Suprapubic skin (tissue), 3 donors: ENCODE data around the gene OSBP2.

Experiments used
- CTCF ChIP-seq, 2 donors: fragments of 200-600 bp in 1 of 2; fragments of 450-650 bp in 1 of 2; sonication (generic) in 1 of 2; IDR thresholded peaks; one replicate each; pipeline ENCODE4 v1.5.1; 2016 to 2019; ENCODE audit warnings: antibody characterized with exemption in 2 of 2, mild to moderate bottlenecking in 1 of 2, moderate library complexity in 1 of 2
- EP300 ChIP-seq: sonication (generic); formaldehyde crosslinking; IDR thresholded peaks from one replicate; pipeline ENCODE4 v1.6.1; 2017; ENCODE audit warnings: antibody characterized with exemption
- POLR2A ChIP-seq, 2 donors: fragments of 450-650 bp; IDR thresholded peaks; one replicate each; pipeline ENCODE4 v1.6.1; 2017; ENCODE audit warnings: antibody characterized with exemption in 2 of 2, mild to moderate bottlenecking in 2 of 2, moderate library complexity in 2 of 2

- TF ChIP-seq CTCF (IDR thresholded peaks at IDR 0.05) = no peak
- no peak for TF ChIP-seq POLR2A (IDR thresholded peaks at IDR 0.05)
- TF ChIP-seq EP300 = no peak
These were observed 44.1 kb upstream of the OSBP2 start for GRCh38 chr22:30650508-30651116.
